GM18858 (cell line): ENCODE measurements around the gene OR13A1.
"Not testable (repeated sequence)": the region's sequence is repeated elsewhere in the genome, so short reads cannot be mapped to it uniquely, and the experiment has no call there.

ENCODE experiments used
- ATAC-seq: cut with Tn5 transposase; IDR thresholded peaks from one replicate; pipeline ENCODE4 v1.9.1; 2021; ENCODE audit not compliant: unreplicated experiment

The OR13A1 gene

GRCh38 chr10:45315508-45315907 lies at the start of gene OR13A1:
Gene OR13A1, minus strand, starts transcription at chr10:45315608. Its CDS starts 11,186 bp downstream, at chr10:45304422.
- ATAC-seq = no peak

GRCh38 chr10:45361983-45362799 lies 46.8 kb upstream of the OR13A1 start:
- ATAC-seq = not testable (repeated sequence)

- ATAC-seq = not testable (repeated sequence)
Measured at GRCh38 chr10:45358961-45359360, 43.6 kb upstream of the OR13A1 start.

GRCh38 chr10:45355494-45355893 lies 40.1 kb upstream of the OR13A1 start:
- no peak for ATAC-seq

- no peak for ATAC-seq
Measured at GRCh38 chr10:45354261-45354660, 38.9 kb upstream of the OR13A1 start.

- peak; percentile 53 for ATAC-seq
Measured at GRCh38 chr10:45353186-45353585, 37.8 kb upstream of the OR13A1 start.

GRCh38 chr10:45348196-45348765 lies 32.9 kb upstream of the OR13A1 start:
- not testable (repeated sequence) for ATAC-seq

GRCh38 chr10:45347464-45347863 lies 32.1 kb upstream of the OR13A1 start:
- not testable (repeated sequence) for ATAC-seq

GRCh38 chr10:45346652-45347335 lies 31.4 kb upstream of the OR13A1 start:
- not testable (repeated sequence) for ATAC-seq

- not testable (repeated sequence) for ATAC-seq
Measured at GRCh38 chr10:45340420-45340819, 25.0 kb upstream of the OR13A1 start.

- no peak for ATAC-seq
Measured at GRCh38 chr10:45339894-45340293, 24.5 kb upstream of the OR13A1 start.

- ATAC-seq = not testable (repeated sequence)
Measured at GRCh38 chr10:45331824-45332223, 16.4 kb upstream of the OR13A1 start.

GRCh38 chr10:45326864-45327263 lies 11.5 kb upstream of the OR13A1 start:
- not testable (repeated sequence) for ATAC-seq

GRCh38 chr10:45325116-45325515 lies 9.7 kb upstream of the OR13A1 start:
- no peak for ATAC-seq

- ATAC-seq = no peak
Measured at GRCh38 chr10:45319702-45320101, 4.3 kb upstream of the OR13A1 start.

GRCh38 chr10:45313264-45313873 lies 2.0 kb downstream of the OR13A1 start:
- ATAC-seq = no peak

GRCh38 chr10:45308707-45309106 lies 6.7 kb downstream of the OR13A1 start:
- ATAC-seq = no peak

- ATAC-seq = no peak
Measured at GRCh38 chr10:45302573-45302972, 12.8 kb downstream of the OR13A1 start.

GRCh38 chr10:45298341-45298955 lies 17.0 kb downstream of the OR13A1 start:
- not testable (repeated sequence) for ATAC-seq

- ATAC-seq = no peak
Measured at GRCh38 chr10:45294681-45295080, 20.7 kb downstream of the OR13A1 start.

- no peak for ATAC-seq
Measured at GRCh38 chr10:45286980-45287379, 28.4 kb downstream of the OR13A1 start.
